Glomerular visceral epithelial cell (primary cell): ENCODE results near the gene DNAJB11.
"Not testable (repeated sequence)": the region's sequence is repeated elsewhere in the genome, so short reads cannot be mapped to it uniquely, and the experiment has no call there.

ENCODE experiments used
- DNase-seq: peaks from one replicate; pipeline ENCODE4 v3.0.0-alpha.2; 2016; ENCODE audit errors: extremely low spot score

The DNAJB11 gene

DNA sequence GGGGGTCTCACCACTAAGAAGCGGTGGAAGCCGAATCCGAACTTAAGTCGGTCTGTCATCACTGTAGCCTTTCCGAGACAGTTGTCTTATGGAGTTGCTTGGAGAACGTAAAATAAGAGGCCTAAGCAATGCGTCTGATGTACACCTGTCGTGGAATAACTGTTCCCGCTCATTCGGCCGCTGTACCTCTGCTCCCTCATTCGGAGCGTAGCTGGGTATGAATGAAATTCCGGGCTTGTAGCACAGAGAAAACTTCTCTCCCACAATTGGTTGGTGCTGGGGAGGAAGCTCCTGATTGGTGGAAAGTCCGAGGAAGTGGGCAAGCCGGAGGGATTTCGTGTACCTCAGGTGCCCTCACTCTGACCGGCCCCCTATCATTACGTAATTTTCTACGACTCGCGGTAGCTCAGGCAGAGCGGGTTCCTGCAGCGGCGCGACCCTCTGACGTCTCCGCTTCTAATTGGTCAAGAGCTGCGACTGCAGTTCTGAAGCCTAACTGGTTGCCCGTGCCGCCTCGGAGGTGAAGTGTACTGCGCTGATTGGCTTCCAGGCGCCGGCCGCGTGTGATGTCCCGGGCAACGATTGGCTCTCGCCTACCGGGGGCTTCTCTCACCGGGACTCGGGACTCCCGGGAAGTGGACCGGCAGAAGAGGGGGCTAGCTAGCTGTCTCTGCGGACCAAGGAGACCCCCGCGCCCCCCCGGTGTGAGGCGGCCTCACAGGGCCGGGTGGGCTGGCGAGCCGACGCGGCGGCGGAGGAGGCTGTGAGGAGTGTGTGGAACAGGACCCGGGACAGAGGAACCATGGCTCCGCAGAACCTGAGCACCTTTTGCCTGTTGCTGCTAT is at the start of gene DNAJB11:
TSS of gene DNAJB11 (plus strand) at position 625 of the 845 bp plus-strand sequence. CDS start at position 803, 178 bp downstream.
- peak; percentile 99 for DNase-seq

DNA sequence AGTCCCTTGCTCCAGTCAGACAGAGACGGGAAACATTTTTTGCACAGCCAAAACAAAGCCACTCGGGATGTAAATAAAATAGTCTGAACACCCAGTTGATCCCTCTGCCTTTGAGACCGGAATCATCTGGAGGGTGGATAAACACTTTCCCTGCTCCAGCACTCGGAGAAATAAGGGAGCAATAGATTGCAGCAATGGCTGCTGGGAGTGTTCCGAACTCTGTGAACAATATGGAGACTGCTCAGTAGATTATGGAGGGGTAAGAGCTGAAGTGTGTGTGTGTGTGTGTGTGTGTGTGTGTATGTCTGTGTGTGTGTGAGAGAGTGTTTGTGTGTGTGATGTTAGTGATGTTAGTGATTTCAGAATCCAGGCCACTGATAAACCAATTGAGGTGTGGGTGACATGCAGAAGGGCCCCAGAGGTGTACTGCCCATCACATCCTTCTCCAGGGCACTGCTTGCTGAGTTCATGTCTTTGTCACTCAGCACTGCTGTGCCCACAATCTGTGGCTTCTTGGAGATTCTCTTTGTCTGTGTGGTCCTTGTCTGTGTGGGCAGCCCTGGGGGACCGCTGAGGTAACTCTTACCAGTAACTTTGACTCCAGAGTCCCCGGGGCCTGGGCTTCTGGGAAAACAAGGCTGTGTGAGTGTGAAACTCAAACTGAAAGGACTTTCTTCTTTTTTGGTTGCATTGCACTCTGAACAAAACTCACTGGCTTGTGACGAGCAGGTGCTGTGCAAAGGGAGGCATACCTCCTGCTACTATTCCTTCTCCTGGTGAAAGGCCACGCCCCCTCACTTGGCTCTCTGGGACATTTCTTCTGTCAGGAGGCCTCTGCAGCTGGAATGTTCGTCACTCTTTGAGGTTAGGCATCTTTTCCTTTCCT is 49.3 kb upstream of the DNAJB11 start:
- no peak for DNase-seq

DNA sequence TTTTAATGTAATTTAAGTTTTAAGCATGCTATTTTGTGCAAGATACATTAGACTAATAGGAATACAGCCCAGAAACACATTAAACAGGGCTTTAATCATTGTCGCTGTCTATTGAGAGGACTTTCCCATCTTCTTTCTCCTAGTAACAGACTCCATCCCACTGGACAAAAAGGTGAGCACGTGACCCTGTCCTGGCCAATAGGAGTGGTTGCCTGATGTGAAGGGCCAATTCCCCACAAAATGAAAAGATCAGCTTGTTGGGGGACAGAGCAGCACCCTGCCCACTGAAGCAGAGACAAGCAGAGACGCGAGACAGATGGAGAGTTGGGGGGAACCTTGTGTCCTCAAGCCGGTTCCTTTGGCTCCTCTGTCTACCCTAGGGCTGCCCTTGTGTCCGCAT is 47.5 kb upstream of the DNAJB11 start:
- DNase-seq = no peak

DNA sequence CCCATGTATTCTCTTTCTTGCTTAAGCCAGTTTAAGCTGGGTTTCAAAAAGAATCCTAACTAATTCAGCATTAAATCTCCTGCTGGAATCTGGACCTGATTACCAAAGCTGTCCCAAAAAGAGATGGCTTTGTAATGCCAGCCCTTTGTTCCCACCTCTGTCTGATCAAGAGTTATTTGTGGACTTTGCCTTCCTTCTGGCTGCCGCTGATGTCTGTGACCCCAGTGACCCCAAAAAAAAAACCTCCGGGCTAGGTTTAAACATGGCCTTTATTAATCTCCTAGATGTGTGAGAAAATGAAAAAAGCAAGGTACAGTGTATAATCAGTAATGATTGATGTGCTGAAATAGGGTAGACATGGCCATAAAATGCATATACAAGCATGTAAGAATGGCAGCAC is 47.1 kb upstream of the DNAJB11 start:
- DNase-seq = no peak

DNA sequence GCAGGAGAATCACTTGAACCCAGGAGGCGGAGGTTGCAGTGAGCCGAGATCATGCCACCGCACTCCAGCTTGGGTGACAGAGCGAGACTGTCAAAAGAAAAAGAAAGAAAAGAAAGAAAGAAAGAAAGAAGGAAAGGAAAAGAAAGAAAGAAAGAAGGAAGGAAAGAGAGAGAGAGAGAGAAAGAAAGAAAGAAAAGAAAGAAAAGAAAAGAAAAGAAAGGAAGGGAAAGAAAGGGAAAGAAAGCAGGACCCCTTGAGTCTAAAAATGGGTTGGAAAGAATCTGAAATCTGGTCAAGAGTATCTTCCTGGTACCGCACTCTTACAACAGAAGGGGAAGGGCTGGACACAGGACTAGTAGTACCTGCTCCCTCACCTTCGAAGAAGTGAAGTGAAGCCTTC is 45.9 kb upstream of the DNAJB11 start:
- no peak for DNase-seq

DNA sequence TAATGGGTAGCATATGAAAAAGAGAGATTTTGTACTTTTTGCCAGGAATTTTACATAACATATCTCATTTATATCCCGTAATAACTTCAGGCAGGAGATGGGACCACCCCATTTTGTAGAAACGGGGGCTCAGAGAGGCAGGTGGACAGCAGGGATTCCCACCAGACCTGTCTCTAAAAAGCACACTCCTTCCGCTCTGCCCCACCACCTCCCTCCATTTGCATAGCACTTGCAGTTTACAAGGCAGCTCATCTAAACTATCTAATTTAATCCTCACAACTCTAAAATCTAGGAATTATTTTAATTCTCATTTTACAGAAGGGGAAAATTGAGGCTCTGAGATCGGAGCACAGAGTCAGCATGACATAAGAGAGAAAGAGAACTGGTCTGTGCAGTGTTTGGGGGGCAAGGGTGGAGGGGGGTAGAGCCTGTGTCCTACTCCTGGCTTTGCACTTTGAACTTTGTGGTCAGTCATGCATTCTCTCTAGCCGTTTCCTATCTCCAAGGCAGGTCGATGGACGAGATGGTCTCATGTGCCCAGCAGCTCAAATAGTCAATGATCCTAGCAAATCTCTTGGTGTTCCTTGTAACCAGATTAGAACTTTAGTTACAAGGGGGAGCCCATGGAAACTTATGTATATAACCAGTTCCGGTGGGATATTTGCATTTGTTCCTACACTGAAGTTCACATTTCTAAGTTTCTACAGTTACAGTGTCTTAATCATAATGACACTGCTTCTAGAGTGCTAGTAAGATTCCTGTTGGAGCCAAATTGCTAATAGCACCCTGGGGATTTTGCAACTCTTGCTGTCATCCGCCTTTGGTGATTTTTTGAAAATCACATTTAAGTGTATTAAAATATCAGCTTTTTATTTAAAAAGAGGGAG is 44.9 kb upstream of the DNAJB11 start:
- DNase-seq = no peak

DNA sequence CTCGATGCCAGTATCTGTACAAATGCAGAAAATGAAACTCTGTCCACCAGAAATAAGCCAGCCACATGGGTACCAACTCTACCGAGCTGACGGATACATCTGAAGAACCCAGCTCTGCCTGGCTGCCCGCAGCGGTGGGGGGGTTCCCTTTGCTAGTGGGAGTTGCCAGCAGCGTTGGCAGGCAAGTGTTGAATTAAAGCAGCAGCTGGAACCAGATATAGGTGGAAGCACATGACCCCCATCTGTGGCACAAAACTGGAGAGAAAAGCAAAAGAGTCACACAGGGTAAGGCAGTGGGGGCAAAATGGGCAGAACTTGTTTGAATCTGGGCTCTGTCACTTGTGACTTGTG is 44.3 kb upstream of the DNAJB11 start:
- no peak for DNase-seq

DNA sequence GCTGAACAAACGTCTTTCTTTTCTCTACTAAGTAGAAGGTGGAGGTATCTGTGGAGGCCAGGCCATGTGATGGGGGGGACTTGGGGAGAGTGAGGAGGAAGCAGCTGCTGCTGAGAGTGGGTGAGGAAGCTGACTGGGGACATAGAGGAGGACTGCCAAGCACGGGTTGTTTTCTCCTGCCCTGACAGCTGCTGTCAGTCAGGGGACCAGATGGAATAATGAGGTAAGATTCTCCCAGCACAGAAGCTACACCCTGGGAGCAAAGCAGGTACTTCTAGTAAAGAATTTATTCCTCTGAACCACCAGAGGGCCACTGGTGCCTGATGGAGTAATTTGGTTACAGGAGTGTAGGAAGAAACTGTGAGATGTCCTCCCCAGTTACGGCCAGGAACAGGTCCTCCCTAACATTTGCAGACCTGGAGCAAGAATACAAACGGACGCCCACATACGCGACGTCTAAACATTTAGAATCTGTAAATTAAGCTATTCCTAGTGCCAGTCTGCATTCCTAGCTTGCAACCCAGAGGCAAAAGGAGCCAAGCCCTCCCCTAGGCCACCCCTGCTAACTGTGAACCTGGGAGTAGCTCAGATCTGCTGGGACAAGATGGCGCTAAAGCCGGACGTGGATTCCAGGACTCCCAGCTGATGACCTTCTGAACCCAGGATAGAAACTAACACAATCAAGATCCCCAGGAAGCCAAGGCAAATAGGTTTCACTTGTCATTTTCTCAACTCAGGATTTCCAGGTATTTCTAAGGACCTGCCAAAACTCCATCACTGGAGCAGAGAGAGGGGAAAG is 41.1 kb upstream of the DNAJB11 start:
- DNase-seq = no peak

DNA sequence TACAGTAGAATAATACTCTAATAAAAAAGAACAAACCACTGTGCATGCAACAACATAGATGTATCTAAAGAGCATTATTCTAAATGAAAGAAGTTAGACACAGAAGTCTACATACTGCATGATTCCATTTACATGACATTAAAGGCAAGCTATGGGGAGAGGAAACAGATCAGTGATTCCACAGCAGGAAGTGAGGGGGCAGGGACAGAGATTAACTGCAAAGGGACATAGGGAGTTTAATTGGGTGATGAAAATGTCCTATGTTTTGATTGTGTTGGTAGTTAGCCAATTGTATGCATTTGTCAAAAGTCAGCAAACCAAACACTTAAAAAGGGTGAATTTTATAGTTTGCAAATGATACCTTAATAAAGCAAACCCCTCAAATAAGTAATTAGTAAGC is 40.1 kb upstream of the DNAJB11 start:
- DNase-seq = no peak

DNA sequence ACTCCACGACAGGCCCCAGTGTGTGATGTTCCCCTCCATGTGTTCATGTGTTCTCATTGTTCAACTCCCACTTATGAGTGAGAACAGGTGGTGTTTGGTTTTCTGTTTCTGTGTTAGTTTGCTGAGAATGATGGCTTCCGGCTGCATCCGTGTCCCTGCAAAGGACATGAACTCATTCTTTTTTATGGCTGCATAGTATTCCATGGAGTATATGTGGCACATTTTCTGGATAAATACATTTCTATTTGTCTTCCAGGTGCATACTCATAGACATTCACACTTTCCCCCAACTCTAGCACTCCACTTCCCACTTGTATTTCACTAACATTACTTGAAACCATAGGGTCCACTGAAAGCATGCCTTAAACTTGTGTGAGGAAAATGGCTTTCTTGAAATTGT is 38.8 kb upstream of the DNAJB11 start:
- not testable (repeated sequence) for DNase-seq

DNA sequence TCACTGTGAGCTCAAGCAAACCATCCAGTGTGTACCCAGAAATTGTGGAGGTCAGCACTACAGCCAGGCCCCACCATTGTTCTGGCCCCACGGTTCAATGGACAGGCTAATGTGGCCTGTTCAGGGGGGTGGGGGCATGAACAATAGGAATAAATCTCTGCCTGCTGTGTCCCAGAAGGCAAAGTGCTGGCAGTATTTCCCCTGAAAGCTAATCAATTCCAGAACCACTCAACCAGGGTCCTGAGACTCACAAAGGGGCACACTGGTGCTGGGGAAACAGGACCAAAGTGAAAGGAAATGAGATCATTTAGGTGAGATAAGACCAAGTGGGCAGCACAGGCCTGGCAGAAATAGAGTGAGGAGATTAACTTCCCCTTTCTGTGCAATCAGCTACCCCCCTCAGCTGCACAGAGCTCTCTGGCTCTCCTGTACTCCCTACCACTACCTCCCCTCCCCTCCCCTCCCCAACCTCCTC is 37.9 kb upstream of the DNAJB11 start:
- peak; percentile 1 for DNase-seq

DNA sequence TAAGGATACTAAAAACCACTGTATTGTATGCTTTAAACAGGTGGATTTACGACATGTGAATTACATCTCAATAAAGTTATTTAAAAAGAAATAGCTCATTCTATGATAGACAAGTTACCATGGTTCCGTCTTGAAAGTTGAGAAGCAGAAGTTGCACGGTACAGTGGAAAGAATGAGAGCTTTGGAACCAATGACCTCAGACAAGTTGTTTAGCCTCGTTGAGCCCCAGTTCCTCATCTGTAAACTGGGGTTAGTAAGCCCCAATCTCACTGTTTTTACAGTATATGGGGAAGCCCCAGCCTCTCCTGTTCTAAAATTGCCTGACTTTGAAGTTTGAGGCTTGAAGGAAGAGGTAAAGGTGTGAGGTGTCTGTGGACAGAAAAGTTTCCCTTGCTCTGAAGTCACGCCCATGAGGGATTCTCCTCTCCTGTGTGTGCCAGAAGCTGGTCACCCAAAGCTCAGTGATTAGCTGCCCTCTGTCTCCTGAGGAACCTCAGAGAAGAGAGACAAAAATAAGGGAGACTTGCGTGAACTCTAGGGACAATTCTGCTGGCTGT is 36.3 kb upstream of the DNAJB11 start:
- no peak for DNase-seq

DNA sequence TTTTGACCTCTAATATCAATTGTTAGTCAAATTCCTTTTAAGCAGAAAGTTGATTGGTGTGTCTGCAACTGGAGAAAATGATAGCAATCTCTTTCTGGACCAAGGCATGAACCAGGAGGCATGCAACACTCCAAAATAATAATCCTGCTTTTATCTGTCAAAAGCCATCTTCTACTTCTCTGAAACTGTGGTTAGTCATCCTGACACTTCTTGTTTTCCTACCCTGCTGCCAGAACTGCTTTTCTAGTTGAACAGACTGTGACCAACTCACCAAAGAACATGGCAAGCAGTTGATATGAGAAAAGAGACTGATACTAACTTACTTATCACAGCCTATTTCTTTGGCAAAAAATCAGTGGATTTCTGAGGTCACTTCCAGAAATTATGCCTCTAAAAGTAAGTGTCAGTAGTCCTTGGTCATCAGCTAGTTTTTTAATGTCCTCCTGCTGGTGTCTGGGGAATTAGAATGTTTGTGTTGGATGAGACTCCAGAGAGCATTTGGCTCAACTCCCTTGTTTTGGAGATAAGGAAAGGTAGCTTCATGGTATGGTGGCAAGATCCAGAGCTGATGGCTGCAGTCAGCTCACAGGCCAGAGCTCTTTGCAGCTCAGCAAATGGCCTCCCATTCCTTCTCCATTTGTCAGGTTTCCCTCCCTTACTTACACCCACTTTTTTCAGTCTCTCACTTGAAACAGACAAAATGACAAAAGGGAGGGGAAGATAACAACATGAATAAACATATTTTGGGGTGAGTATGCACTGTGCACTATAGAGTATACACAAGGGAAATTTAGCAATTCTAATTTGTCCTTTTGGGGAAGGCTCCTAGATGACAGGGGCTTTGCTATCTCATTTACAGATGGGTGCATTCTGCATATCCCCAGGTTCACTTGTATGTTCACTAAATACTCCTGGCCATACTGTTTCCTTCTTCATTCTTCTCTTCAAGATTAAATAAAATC is 33.4 kb upstream of the DNAJB11 start:
- no peak for DNase-seq

DNA sequence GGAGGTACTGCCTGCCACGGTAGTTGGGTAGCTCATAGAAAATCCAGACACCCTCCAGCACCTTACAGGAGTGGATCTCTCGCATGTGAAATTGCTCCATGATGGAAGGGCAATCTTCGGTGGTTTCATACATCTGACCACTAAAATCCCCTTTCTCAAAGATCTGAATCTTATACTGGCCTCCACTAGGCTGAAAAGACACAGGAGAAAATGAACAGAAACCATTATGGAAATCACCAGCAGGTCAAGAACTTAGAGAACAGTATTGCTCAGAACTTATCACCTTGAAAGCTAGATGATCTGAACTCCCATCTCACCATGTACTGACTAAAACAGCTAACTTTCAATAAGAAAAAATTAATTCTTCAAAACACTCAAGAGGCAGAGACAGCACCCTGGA is 31.7 kb upstream of the DNAJB11 start:
- DNase-seq = no peak

DNA sequence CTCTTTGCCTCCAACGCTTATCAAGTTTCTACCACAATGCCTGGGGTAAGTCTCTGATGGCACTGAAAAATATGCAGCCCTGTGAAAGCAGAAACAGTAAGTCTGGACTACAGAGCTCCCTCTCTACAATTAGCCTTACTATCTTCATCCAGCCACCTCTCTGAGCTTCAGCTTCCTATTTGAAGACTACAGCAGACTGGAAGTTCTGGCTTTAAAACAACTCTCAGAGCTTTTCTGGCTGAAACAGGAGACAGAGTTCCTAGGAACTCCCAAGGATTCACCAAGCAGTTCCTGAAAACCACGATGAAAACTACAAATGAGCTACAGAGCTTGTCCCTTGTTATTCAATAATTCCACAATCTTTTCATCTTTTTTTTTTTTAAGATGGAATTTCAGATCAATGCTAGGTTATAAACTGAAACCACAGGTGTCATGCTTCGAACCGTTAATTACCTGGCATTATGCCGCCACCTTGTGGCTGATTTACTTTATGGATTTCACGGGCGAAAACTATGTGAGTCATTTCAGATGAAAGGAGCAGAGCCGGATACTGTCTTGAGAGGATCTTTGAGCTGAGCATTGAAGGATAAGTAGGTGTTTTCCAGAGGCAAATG is 30.2 kb upstream of the DNAJB11 start:
- peak; percentile 75 for DNase-seq

DNA sequence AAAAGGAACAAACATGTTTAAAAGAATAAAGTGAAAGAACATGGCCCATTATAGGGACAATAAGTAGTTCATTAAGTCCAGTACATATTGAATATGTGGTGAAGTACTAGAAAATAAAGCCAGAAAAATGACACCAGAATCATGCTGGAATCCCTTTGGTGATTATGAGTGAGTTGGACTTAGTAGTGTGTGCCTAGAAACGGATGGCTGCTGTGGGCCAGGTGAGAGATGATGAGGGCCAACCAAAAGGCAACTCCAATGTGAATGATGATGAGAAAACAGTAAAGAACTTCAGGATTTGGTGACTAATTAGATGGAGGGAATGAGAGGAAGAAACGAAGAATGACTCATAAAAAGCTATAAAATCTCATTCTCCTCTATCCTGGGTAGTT is 29.7 kb upstream of the DNAJB11 start:
- DNase-seq = no peak

DNA sequence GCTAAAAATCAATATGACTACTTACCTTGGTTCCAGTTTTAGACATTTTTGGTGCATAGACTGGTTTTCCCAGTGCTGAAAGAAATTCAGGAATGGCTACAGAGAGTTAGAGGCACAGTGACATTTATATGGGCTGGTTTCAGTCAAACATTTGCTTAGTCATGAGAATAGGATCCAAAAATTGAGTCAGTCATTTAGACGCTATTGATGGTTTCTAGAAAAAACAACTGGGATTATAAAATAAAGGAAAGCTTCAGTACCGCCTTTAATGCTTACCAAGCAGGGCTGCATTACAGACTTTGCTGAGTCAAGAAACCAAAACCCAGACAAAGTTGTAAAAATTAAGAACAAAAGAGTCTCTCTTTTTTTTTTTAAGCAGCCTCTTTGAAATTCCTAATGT is 26.2 kb upstream of the DNAJB11 start, which contains the start of gene CRYGS:
TSS of gene CRYGS (minus strand) at position 100 of the 400 bp plus-strand sequence. CDS start at position 46, 54 bp downstream.
- no peak for DNase-seq

DNA sequence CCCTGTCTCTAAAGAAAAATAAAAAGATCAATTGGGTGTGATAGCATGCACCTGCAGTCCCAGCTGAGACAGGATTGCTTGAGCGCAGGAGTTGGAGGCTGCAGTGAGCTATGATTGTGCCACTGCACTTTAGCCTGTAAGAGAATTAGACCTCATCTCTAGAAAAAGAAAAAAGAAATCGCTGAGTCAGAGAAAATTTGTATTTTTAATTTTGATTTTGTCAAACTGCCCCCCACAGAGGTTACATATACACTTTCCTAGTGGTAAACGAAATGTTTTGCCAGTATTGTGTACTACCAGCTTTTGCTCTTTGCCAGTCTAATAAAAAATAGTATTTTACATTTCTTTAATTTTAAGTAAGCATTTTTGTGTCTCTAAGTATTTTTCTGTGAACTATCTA is 21.0 kb upstream of the DNAJB11 start:
- no peak for DNase-seq

DNA sequence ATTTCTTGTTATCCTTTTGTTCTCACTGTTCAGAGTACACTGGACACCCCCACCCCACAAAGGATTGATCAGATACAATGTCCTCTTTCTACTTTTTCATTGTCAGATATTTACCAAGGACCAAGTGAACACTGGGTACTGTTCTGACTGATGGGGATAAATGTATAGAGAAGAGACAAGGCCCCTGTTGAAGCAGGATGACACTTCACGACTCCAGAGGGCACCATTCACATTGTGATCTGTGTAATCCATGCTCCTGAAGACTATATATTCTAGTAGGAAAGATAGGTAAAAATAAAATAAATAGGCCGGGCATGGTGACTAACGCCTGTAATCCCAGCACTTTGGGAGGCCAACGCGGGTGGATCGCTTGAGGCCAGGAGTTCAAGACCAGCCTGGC is 19.1 kb upstream of the DNAJB11 start:
- DNase-seq = no peak
